GM08714 (cell line): Measurements from ENCODE around the gene HIVEP3.

Experiments used
- H3K4me3 ChIP-seq: fragments of 200-500 bp; sonication (Bioruptor generic); 2 replicates; pipeline ENCODE4 v1.5.1; 2014; ENCODE audit warnings: mild to moderate bottlenecking, low read length, inconsistent platforms
- ZNF274 ChIP-seq: IDR thresholded peaks from 2 replicates; pipeline ENCODE4 v1.6.1; 2012; ENCODE audit warnings: mild to moderate bottlenecking, low read depth, low read length

Gene HIVEP3

GRCh38 chr1:41682149-41682548 lies 236.6 kb downstream of the HIVEP3 start:
- no peak overlapping the region for H3K4me3 ChIP-seq
- TF ChIP-seq ZNF274: no peak

- H3K4me3 ChIP-seq: no peak overlapping the region
- no peak for TF ChIP-seq ZNF274
Measured at GRCh38 chr1:41681331-41682098, 237.2 kb downstream of the HIVEP3 start.

- H3K4me3 ChIP-seq: no peak overlapping the region
- TF ChIP-seq ZNF274: no peak
Measured at GRCh38 chr1:41679994-41680393, 238.7 kb downstream of the HIVEP3 start.

- no peak overlapping the region for H3K4me3 ChIP-seq
- TF ChIP-seq ZNF274: no peak
Measured at GRCh38 chr1:41679531-41679930, 239.2 kb downstream of the HIVEP3 start.

DNA sequence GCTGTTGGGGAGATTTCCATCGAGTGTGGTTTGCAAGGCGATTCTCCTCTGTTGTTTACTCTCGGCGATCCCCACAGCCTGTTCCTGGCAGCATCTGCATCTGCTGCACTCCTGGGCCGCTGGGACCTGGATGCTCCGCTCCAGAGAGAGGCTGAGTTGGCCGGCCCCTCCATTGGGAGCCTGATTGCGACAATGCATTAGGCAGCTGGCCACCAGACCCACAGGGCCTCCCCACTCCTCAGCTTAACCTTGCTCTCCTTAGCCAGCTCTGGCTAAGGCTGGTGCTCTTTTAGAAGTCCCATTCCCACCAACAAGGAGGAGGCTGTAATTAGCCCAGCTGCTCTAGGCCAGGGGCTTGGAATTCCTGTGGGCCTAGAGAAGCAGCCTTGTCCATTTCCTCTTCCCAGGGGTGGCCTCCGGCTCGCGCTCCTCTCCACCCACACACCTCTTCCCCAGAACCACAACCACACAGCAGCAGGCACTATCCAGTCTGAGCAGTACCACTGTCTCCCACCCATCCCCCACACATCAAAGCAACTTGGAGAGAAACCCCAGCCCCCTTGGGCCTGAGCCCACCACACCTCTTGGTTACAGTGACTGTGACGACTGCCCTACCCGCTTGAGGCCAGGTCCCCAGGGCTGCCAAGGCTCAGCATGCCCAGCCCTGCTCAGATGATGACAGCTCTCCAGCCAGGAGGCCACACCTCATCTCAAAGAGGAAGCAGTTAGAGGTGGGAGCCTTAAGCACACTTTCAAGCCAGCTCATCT lies 240.4 kb downstream of the HIVEP3 start:
- no peak for TF ChIP-seq ZNF274
- H3K4me3 ChIP-seq: no peak overlapping the region

GRCh38 chr1:41677620-41678019 lies 241.1 kb downstream of the HIVEP3 start:
- H3K4me3 ChIP-seq: no peak overlapping the region
- no peak for TF ChIP-seq ZNF274

DNA sequence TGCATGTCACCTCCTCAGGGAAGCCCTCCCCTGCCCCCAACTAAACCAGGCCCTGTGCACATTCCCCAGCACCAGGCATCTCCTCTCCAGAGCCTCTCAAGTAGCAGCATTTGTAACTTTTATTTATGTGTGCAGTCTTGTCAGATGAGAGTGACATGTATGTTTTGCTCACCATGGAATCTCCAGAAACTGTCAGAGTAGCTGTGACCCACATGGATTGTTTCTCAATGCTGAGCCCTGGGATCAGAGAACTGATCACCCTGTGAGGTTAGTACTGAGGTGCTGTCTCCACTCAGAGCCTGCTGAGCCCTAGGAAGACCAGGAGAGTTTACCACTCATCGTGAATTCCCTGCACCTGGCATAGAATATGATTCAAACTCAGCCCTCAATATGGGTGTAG lies 243.3 kb downstream of the HIVEP3 start:
- no peak overlapping the region for H3K4me3 ChIP-seq
- no peak for TF ChIP-seq ZNF274

GRCh38 chr1:41674522-41674921 lies 244.2 kb downstream of the HIVEP3 start:
- H3K4me3 ChIP-seq: no peak overlapping the region
- no peak for TF ChIP-seq ZNF274

DNA sequence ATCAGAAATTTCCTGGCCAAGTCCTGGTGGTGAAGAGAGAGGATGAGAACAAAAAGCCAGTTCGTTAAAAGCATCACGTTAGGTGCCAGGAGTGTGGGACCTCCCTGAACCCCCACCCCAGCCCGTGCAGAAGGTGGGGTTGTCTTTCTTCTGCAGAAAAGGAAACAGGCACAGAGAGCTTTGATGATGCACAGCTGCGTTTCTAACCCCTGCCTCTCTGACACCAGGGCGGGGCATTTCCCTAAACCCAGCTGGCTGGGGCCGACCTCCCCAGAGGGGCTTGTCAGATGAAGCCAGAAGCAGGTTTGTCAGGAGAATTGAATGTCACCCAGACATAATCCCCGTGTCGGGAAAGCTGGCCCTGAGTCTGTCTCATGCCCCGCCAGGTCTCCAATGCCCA lies 244.9 kb downstream of the HIVEP3 start:
- no peak for TF ChIP-seq ZNF274
- H3K4me3 ChIP-seq: no peak overlapping the region; the same call in 1 of the 2 replicates

DNA sequence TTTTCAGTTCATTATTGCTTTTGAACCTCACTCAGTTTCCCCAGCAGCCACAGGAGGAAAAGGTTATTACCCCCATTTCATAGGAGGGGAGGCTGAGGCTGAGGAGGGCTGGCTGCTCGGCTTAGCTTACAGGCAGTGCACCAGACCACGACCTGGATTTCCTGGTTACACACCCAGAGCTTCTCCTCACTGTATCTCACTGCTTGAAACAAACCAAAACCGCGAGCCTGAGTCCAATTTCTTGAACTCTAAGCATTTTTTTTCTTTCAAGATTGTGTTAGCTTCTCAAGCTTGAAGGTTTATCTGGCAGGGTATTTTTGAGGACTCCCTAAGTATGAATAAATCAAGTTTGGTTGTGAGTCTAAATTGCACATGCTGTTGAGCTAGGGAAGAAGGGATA lies 245.3 kb downstream of the HIVEP3 start:
- peak overlapping the region; percentile 11; the same call in 1 of the 2 replicates for H3K4me3 ChIP-seq
- no peak for TF ChIP-seq ZNF274

GRCh38 chr1:41672641-41673361 lies 245.9 kb downstream of the HIVEP3 start:
- TF ChIP-seq ZNF274: no peak
- H3K4me3 ChIP-seq: peak overlapping the region; percentile 11; the same call in 1 of the 2 replicates

DNA sequence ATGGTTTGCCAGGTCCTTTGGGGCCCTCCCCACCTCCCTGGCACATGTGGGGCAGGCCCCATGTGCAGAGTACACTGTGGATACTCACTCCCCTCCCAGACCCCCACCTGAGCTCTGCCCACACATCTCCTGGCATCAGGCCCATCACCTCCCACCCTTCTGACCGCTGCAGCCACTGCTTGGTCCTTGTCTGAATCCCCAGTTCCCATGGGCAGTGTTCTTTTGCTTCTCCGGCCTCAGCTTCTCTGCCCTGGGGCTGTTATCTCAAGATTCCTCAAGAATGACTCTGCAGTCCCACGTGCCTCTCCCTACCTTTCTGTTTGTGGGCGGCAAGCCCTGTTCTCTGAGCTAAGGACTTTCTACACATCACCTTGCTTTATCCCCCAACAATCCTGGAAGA lies 246.5 kb downstream of the HIVEP3 start:
- no peak for TF ChIP-seq ZNF274
- H3K4me3 ChIP-seq: no peak overlapping the region

- H3K4me3 ChIP-seq: no peak overlapping the region
- TF ChIP-seq ZNF274: no peak
Measured at GRCh38 chr1:41671116-41671755, 247.5 kb downstream of the HIVEP3 start.
